Osteoblast (primary cell): ENCODE measurements around the gene LPIN1. TPM values are rescaled to one million over a fixed set of nuclear protein-coding genes. Genes with fewer than 3 reads are reported as not detected.
"Not testable (repeated sequence)": the region's sequence is repeated elsewhere in the genome, so short reads cannot be mapped to it uniquely, and the experiment has no call there.

Experiments
- DNase-seq: peaks from one replicate; pipeline ENCODE4 v3.0.0; 2011; ENCODE audit warnings: low spot score, mixed read lengths; ENCODE audit not compliant: insufficient read length; ENCODE audit errors: missing footprints
- H2AFZ ChIP-seq: 2 replicates; pipeline ENCODE4 v1.6.0; 2011; ENCODE audit warnings: mild to moderate bottlenecking, low read length
- H3K27ac ChIP-seq: 2 replicates; pipeline ENCODE4 v1.5.1; 2011; ENCODE audit warnings: mild to moderate bottlenecking, low read depth, low read length, moderate library complexity
- H3K27me3 ChIP-seq: 2 replicates; pipeline ENCODE4 v1.6.0; 2012; ENCODE audit warnings: mild to moderate bottlenecking, control low read depth, inconsistent platforms, low read length, moderate library complexity; ENCODE audit not compliant: insufficient read depth
- H3K36me3 ChIP-seq: 2 replicates; pipeline ENCODE4 v1.5.1; 2011; ENCODE audit warnings: mild to moderate bottlenecking, low read length, control low read depth, moderate library complexity; ENCODE audit not compliant: insufficient read depth
- H3K4me1 ChIP-seq: 2 replicates; pipeline ENCODE4 v1.5.1; 2011; ENCODE audit warnings: mild to moderate bottlenecking, low read length, control low read depth, moderate library complexity; ENCODE audit not compliant: insufficient read depth
- H3K4me2 ChIP-seq: 2 replicates; pipeline ENCODE4 v1.6.0; 2011; ENCODE audit warnings: mild to moderate bottlenecking, low read length; ENCODE audit not compliant: insufficient read depth
- H3K4me3 ChIP-seq: fragments of 200-600 bp; sonication (generic); 3 replicates; pipeline ENCODE4 v1.5.1; 2012; ENCODE audit warnings: mild to moderate bottlenecking, low read length, inconsistent platforms; ENCODE audit not compliant: insufficient read depth
- H3K79me2 ChIP-seq: 2 replicates; pipeline ENCODE4 v1.6.0; 2012; ENCODE audit warnings: mild to moderate bottlenecking, low read length, control low read depth, inconsistent platforms; ENCODE audit not compliant: insufficient read depth
- H3K9me3 ChIP-seq: 2 replicates; pipeline ENCODE4 v1.5.1; 2011; ENCODE audit warnings: low read depth, low read length, control low read depth
- H4K20me1 ChIP-seq: 2 replicates; pipeline ENCODE4 v1.6.0; 2012; ENCODE audit warnings: mild to moderate bottlenecking, low read length, control low read depth; ENCODE audit not compliant: insufficient read depth
- total RNA-seq: library from RNA; depleted of rRNA; stranded (reverse); fragments of >200 nt; gene quantifications from 2 replicates; pipeline ENCODE4 v1.2.3, GENCODE V29; 2012
- TF ChIP-seq, protein P1 (sequence below): IDR thresholded peaks from 2 replicates; pipeline ENCODE4 v1.5.1; 2011; ENCODE audit warnings: mild to moderate bottlenecking, low read depth, low read length, moderate library complexity; ENCODE audit errors: extremely low read depth

Gene LPIN1
- total RNA-seq, 1 donor, result 117 TPM

- no peak overlapping the region for H3K27ac ChIP-seq
- TF ChIP-seq, protein P1, sequence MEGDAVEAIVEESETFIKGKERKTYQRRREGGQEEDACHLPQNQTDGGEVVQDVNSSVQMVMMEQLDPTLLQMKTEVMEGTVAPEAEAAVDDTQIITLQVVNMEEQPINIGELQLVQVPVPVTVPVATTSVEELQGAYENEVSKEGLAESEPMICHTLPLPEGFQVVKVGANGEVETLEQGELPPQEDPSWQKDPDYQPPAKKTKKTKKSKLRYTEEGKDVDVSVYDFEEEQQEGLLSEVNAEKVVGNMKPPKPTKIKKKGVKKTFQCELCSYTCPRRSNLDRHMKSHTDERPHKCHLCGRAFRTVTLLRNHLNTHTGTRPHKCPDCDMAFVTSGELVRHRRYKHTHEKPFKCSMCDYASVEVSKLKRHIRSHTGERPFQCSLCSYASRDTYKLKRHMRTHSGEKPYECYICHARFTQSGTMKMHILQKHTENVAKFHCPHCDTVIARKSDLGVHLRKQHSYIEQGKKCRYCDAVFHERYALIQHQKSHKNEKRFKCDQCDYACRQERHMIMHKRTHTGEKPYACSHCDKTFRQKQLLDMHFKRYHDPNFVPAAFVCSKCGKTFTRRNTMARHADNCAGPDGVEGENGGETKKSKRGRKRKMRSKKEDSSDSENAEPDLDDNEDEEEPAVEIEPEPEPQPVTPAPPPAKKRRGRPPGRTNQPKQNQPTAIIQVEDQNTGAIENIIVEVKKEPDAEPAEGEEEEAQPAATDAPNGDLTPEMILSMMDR, result no peak
- no peaks in the 10 kb centered on the region for H3K4me1 ChIP-seq
- H4K20me1 ChIP-seq, result no peaks in the 10 kb centered on the region
- no peak overlapping the region for H2AFZ ChIP-seq
- no peaks in the 10 kb centered on the region for H3K9me3 ChIP-seq
- H3K4me3 ChIP-seq, result no peak overlapping the region
- H3K79me2 ChIP-seq, result no peaks in the 10 kb centered on the region
- no peak for DNase-seq
- H3K27me3 ChIP-seq, result no peaks in the 10 kb centered on the region
- no peak overlapping the region for H3K4me2 ChIP-seq
- H3K36me3 ChIP-seq, result peaks cover 22% of the 10 kb centered on the region
Observed at GRCh38 chr2:11821705-11822104, 75.3 kb downstream of the LPIN1 start.

GRCh38 chr2:11822359-11822745 is 75.9 kb downstream of the LPIN1 start:
- H2AFZ ChIP-seq, DNase-seq, H3K27ac ChIP-seq, H3K4me2 ChIP-seq, H3K79me2 ChIP-seq, H3K9me3 ChIP-seq, H4K20me1 ChIP-seq, H3K4me3 ChIP-seq, H3K4me1 ChIP-seq, H3K27me3 ChIP-seq: not testable (repeated sequence)
- H3K36me3 ChIP-seq, result peaks cover 22% of the 10 kb centered on the region

DNA sequence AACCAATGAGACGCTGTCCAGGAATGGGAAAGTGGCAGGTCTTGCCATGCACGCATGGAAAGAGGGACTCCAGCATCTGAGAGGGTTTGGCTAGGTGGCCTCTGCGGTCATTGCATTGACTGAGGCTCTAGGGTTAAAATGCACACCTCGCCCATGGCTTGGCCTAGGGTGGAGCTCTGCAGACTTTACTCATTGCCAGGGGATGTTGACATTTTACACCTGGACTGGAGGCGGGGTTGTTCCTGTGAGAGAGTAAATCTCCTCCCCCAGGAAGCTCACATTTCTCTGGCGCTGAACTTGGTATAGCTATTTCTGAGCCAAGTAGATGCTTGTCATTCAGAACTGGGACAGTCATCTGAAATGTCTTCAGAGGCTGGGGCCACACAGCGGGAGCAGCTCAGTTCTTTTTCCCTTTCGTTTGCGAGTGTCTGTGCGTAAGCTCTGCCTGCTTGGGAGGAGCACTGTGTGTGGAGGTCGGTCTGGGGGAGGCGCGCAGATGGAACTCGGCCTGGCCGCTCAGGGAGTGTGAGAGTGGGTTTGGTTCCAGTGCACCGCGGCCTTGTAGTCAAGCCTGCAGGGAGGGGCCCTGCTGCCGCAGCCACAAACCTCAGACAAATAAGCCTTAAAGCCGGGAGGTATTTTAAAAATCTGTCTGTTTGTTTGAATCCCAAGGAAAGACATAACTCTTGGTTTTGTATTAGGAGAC is 76.5 kb downstream of the LPIN1 start:
- Histone ChIP-seq H4K20me1 (no peaks in the 10 kb centered on the region), H2AFZ (no peak overlapping the region)

GRCh38 chr2:11824901-11825828 is 78.7 kb downstream of the LPIN1 start:
- no peak overlapping the region for H3K4me2 ChIP-seq
- H4K20me1 ChIP-seq, result no peaks in the 10 kb centered on the region
- no peaks in the 10 kb centered on the region for H3K79me2 ChIP-seq
- H3K27me3 ChIP-seq, result no peaks in the 10 kb centered on the region
- no peak for DNase-seq
- peaks cover 22% of the 10 kb centered on the region for H3K36me3 ChIP-seq
- no peak overlapping the region for H2AFZ ChIP-seq
- H3K4me3 ChIP-seq, result no peak overlapping the region
- no peak overlapping the region for H3K27ac ChIP-seq
- TF ChIP-seq, protein P1, result no peak
- peaks cover 12% of the 10 kb centered on the region for H3K4me1 ChIP-seq
- H3K9me3 ChIP-seq, result no peaks in the 10 kb centered on the region

More for the DNA sequence above, 76.5 kb downstream of the LPIN1 start:
- Histone ChIP-seq H3K9me3 (no peaks in the 10 kb centered on the region), H3K4me3 (no peak overlapping the region), H3K27ac (no peak overlapping the region), H3K27me3 (no peaks in the 10 kb centered on the region), H3K4me1 (no peaks in the 10 kb centered on the region), H3K4me2 (peak overlapping the region; percentile 43), H3K36me3 (peaks cover 22% of the 10 kb centered on the region), H3K79me2 (no peaks in the 10 kb centered on the region)
- TF ChIP-seq, protein P1, result no peak
- no peak for DNase-seq
